Measurements from ENCODE around the gene CNTNAP2.

GRCh38 chr7:148437043-148437442, 2320.4 kb downstream of the CNTNAP2 start:
- TF ChIP-seq CTCF (IDR thresholded peaks at IDR 0.05; ENCODE audit: borderline replicate concordance, extremely low read depth, low read length, poor library complexity, severe bottlenecking): no peak
- no peak for TF ChIP-seq EZH2 (IDR thresholded peaks at IDR 0.05; ENCODE audit: borderline replicate concordance, low read depth, low read length, severe bottlenecking)
